ENCODE results near the gene KCNQ1.
A peak's percentile ranks its signal among the peaks of the same experiment; 100 is the strongest.

The KCNQ1 gene

DNA sequence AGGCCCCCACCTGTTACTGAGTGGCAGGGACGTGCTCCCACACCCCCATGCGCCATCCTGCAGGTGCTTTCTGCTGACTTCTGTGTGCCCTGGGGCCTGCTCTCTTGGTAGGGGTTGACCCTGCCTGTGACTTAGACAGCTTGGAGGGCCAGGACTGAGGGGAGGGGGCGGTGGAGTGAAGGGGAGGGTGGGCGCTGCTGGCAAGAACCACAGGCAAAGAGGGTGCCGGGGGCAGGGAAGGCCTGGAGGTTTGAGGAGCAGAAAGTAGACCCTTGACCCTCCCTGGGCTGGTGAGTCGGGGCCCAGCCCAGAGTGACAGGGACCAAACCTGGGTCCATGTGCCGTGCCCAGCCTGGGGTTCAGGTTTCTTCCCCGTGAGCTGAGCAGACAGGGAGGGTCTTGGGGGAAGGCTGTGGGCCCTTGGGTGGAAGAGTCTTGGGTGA is 17.8 kb downstream of the KCNQ1 start:
- no peak for DNase-seq

- peak; percentile 80 for DNase-seq
Measured at GRCh38 chr11:2462986-2463765, 18.4 kb downstream of the KCNQ1 start.

DNA sequence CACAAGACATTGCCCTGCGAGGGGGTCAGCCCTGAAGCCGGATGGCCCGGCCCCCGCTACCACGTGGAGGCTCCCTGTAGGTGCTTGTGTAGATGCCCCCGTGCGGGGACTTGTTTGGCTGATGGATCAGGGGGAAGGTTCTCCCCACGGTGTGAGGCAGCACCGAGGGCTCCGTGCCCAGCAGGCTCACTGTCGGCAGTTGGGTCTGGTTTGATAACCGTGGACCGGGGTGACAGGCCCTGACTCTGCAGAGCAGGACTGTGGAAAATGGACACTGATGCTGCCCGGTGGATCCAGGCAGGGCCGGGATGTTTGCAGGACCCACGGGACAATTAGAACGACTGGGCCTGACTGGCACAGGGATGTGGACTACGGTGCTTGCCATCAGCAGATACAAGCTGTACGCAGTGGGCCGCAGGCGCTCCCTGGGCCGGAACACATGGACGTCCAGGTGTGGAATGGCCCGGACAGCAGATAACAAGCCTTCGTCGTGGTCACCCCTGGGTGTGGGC is 19.0 kb downstream of the KCNQ1 start:
- DNase-seq = no peak

DNA sequence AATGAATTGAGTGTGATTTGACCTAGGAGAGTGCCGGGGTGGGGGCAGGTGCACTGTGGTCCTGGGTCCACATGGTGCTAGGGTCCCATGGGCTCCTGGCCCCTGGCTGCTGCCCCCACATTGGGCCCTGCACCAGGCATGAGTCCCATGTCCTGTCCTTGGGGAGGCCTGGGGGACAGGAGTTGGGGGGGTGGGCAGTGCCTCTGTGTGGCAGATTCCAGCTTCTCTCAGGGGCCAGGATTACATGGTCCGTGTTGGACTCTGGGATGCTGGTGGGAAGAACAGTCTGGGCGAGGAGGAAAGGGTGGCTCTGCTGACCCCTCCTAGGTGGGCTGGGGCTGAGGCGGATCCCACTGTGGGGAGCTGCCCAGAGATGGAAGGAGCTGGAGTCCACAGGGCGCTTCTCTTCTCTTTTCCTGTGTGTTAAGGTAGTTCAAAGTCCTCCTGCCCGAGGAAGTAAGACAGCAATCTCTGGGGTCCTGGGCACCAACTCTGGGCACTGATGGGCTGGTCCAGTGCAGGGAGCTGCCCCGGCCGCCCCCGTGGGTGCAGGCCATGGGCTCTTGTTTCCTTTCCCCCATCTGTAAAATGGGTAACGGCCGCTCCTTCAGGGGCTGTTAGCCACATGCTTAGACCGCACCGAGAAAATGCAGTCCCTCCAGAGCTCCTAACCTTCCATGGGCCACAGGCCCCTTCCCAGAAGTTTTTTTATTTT is 19.8 kb downstream of the KCNQ1 start:
- no peak for DNase-seq

DNA sequence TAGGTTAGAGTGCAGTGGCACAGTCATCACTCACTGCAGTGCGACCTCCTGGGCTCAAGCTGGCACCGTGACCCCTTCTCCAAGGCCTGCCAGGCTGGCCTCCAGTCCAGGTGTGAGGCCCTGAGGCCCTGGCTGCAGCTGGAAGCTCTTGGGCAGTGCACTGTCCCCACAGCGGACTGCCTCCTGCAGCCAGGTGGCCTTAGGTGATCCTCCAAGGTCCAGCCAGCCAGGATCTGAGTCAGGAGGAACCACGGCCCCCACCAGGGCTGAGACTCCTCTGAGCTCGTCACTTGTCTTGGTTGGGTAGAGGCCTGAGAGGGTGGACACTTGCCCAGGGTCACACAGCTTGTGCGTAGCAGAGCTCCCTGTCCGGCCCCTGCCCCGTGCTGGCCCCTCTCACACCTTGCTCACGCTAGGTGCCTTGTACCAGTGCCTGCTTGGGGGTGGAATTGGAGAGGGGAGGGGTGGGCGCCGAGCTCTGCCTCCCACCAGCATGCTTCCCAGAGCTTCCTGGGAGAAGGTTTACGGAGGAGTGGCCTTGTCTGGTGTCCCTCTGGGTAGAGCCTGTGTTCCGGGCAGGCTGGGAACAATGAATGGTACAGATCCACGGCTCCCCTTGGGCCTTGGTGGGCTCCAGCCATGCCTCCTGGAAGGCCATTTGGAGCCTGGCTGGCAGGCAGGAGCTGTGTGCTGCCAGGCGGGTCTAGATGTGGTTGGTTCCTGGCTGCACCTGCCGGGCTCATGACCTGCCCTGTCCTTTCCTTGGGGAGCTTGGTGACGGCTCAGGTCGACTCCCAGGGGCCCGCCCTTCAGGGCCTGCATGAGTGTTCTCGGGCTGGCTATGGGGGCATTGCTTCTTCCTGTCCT is 20.6 kb downstream of the KCNQ1 start:
- DNase-seq = no peak

- DNase-seq = no peak
Measured at GRCh38 chr11:2466069-2466801, 21.4 kb downstream of the KCNQ1 start.

DNA sequence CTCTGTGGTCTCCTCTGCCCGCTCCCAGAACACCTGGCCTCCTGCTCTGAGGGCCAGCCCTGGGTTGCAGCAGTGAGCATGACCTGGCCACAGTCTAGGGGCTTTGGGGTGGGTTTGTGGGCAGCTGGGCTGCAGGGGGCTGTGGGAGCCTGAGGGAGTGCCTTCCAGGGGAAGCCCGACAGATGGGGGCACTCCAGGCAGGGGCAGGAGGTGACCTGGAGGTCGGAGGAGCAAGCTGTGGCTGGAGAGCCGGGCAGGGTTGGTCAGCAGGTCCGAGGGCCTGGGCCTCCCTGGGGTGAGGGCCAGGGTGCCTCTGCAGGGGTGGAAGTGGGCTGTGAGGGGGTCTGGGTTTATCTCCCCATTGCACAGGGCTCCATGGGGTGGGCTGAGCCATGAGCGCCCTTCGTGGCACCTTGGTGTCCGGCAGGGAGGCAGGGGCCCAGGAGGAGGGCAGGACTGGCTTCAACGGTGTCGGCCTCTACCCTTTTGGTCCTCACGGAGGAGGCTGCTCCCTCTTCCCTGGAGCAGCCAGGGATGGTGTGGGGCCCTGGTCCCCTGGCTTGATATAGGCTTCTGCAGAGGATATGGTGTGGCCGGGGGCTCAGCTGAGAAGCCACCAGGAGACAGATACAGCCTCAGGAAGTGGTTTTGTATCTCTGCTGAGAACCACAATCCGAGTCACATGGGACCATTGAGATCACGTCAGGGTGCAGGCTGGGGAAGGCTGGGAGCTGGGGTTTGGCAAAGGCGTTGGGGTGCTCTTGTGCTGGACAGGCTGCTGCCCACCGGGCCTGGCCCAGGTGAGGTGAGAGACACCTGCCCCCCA is 22.3 kb downstream of the KCNQ1 start:
- DNase-seq = peak; percentile 50

DNA sequence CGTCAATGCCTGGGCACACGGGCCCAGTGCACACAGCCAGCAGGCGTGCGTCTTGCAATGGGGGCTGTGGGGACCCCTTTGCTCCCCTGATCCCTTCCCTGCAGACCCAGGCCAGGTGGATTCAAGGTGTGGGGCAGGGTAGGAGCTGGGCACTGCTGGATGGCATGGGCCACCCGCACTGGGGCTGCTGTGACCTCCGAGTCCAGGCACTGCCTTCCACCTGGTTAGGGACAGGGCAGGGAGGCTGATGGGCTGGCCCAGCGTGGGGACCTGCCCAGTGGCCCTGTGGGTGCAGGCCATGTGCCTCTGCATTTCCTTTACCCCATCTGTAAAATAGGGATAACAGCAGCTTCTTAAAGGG is 22.9 kb downstream of the KCNQ1 start:
- no peak for DNase-seq

DNA sequence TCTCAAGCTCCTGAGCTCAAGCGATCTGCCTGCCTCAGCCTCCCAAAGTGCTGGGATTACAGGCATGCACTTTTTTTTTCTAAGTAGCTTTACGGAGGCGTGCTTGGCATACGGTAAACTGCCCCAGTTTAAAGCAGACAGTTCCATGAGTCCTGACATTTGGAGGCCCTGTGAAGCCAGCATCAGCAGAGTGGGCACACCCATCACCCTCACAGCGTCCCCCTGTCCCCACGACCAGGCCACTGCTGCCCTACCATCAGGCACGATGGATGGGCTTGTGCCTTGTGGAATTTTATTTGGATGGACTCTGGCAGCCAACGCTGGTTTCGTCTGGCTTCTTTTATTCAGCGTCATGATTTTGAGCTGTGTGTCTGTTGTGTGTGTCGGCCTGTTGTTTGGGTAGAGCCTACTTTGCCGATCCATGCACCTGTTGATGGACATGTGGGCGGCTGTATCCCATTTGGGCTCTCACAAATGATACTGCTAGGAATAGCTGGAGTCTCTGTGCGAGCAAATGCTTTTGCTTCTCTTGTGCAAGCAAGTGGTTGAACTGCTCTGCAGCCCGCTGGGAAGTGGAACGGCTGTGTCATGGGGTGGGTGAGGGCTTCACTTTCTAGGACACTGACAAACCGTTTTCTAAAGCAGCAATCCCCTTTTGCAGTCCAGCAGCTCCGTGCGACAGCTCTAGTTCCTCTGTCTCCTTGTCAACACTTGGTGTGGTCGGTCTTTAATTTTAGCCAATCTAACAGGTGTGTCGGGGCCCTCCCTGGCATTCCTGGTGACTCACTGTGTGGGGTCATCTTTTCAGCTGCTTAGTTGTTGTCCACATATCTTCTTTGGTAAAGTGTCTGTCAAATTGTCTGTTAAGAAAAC is 23.8 kb downstream of the KCNQ1 start:
- no peak for DNase-seq

- no peak for DNase-seq
Measured at GRCh38 chr11:2470495-2470894, 25.7 kb downstream of the KCNQ1 start.

DNA sequence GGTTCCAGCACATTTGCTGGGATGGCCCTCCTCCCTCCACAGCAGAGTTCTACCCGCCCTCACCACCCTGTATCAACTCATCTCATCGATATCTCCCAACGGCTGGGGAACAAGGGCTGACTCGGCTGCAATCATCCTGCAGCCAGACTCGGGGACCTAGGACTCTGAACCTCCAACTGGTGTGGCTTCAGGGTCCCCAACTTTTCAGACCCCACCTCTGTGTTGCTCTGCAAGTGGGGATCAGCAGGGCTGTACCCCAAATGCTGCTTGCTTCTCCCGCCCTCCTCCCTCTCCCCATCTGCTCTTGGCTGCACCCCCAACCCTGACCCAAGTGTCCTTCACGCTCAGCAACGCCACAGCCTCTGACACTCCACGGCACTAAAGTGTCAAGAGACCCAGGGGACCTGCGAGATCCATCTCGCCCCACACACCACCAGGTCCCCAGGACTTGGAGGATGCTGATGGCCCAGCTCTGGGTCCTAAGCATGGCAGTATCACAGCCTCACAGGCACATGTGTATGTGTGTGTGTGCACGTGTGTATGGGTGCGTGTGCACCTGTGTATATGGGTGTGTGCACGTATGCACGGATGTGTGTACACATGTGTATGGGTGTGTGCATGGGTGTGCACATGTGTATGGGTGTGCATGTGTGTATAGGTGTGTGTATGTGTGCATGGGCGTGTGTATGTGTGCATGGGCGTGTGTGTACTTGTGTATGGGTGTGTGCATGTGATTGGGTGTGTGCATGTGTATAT is 26.4 kb downstream of the KCNQ1 start:
- no peak for DNase-seq

DNA sequence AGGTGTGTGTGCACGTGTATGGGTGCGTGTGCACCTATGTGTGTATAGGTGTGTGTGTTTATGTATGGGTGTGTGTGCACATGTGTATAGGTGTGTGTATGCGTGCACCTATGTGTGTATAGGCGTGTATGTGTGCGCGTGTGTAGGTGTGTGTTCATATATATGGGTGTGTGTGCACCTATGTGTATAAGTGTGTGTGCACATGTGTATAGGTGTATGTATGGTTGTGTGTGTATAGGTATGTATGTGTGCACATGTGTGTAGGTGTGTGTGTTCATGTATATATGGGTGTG is 26.9 kb downstream of the KCNQ1 start:
- DNase-seq = no peak

GRCh38 chr11:2472428-2473186 is 27.8 kb downstream of the KCNQ1 start:
- no peak for DNase-seq

- no peak for DNase-seq
Measured at GRCh38 chr11:2473361-2474058, 28.7 kb downstream of the KCNQ1 start.

DNA sequence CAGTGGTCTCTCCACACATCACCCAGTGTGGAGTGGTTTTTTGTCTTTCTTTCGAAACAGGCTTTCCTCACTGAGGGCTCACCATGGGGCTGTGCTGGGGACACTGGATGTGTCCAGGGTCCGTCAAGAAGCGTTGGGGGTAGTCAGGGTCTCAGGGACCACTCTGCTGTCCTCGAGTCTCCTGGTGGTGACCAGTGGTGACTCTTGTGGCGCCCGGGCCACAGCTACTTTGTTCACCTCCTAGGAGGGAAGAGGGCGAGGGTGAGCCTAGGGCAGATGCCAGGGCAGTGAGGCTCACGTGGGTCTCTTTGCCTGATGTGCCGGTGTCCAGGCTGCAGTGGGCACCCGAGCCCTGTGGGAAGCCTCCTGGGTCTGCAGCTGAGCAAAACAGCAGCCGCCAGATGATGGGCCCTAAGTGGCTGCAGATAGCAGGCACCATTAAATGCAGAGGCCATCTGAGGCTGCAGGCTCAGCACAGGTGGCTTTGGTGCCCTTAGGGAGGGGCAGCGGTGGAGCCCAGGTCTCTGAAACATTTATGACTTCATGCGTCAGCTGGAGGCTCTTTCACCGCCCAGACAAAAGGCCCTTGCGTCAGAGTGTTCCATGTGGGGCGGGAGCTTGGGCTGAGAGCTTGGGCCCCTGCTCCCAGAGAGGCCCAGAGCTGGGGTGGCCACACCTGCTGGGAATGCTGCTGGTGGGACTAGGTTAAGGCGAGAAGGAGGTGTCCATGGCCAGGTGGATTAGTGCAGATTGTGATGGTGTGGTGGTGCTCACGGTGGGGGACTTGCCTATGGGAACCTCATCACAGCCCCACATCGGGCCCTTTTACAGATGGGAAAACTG is 29.5 kb downstream of the KCNQ1 start:
- DNase-seq = no peak

- no peak for DNase-seq
Measured at GRCh38 chr11:2475136-2475918, 30.5 kb downstream of the KCNQ1 start.

DNA sequence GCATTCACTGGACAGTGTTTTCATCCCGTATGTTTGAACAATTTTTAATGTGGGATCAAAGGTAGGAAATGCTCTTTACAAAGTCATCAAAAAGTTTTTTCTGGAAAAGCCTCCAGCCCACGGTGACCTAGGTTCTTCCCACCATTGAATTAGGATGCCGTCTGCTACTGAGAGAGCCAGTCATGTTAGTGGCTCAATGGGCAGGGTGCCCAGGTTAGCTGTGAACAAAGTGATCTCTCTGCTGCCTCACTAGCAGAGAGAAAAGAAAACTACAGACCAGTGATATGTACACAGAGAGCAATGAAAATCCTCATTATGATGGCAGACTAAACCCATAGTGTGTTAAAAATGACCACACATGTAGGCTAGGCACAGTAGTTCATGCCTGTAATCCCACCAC is 32.4 kb downstream of the KCNQ1 start:
- no peak for DNase-seq

All from hematopoietic multipotent progenitor cell treated with erythropoietin and hydrocortisone succinate and interleukin-3 and kit ligand, for 8 days (in vitro differentiated cells).